ENCODE results near the gene NEB.

DNA sequence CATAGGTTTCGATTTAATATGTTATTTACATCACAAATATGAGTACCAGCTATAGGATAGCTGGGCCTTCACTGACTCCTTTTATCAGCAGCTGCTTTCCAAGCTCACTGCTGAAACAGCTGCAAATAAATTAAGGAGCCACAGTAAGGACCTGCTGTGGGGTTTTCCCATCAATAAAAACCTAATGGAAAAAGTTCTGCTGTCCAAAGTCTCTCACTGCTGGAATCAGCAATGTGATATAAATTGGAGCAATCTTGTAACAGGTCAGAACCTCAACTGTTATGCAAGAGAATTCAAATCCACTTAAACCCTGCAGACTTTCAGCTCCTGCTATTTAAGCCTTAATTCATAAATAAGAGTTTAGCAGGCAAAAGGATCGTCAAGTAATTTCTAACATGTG, 61.3 kb downstream of the NEB start:
- no peak for TF ChIP-seq POLR2AphosphoS5 (IDR thresholded peaks at IDR 0.05; ENCODE audit: low read depth, low read length)
- TF ChIP-seq, protein P1, sequence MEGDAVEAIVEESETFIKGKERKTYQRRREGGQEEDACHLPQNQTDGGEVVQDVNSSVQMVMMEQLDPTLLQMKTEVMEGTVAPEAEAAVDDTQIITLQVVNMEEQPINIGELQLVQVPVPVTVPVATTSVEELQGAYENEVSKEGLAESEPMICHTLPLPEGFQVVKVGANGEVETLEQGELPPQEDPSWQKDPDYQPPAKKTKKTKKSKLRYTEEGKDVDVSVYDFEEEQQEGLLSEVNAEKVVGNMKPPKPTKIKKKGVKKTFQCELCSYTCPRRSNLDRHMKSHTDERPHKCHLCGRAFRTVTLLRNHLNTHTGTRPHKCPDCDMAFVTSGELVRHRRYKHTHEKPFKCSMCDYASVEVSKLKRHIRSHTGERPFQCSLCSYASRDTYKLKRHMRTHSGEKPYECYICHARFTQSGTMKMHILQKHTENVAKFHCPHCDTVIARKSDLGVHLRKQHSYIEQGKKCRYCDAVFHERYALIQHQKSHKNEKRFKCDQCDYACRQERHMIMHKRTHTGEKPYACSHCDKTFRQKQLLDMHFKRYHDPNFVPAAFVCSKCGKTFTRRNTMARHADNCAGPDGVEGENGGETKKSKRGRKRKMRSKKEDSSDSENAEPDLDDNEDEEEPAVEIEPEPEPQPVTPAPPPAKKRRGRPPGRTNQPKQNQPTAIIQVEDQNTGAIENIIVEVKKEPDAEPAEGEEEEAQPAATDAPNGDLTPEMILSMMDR (IDR thresholded peaks at IDR 0.05), result no peak
- no peak for TF ChIP-seq EZH2phosphoT487 (IDR thresholded peaks at IDR 0.05; ENCODE audit: borderline replicate concordance, low read depth)
- TF ChIP-seq, protein P2, sequence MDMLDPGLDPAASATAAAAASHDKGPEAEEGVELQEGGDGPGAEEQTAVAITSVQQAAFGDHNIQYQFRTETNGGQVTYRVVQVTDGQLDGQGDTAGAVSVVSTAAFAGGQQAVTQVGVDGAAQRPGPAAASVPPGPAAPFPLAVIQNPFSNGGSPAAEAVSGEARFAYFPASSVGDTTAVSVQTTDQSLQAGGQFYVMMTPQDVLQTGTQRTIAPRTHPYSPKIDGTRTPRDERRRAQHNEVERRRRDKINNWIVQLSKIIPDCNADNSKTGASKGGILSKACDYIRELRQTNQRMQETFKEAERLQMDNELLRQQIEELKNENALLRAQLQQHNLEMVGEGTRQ (IDR thresholded peaks at IDR 0.05; ENCODE audit: borderline replicate concordance, low read depth, low read length), result no peak

Data from SK-N-SH (cell line).